ENCODE data around the gene ACSS2.

- TF ChIP-seq YY1 (IDR thresholded peaks at IDR 0.05; ENCODE audit: insufficient read depth, insufficient read length) (no peak), ZNF274 (IDR thresholded peaks at IDR 0.05; ENCODE audit: low read depth, low read length) (no peak), SUZ12 (IDR thresholded peaks at IDR 0.05; ENCODE audit: extremely low read depth, insufficient read depth, insufficient read length) (no peak)
Observed at GRCh38 chr20:34916774-34917354, 40.5 kb downstream of the ACSS2 start.

Measured in NT2/D1 (cell line).